ENCODE results near the gene PPFIA3.
A peak's percentile ranks its signal among the peaks of the same experiment; 100 is the strongest.
"Not testable (repeated sequence)": the region's sequence is repeated elsewhere in the genome, so short reads cannot be mapped to it uniquely, and the experiment has no call there.

PPFIA3 gene

GRCh38 chr19:49103331-49104085 is 15.8 kb upstream of the PPFIA3 start:
- DNase-seq, result no peak

DNA sequence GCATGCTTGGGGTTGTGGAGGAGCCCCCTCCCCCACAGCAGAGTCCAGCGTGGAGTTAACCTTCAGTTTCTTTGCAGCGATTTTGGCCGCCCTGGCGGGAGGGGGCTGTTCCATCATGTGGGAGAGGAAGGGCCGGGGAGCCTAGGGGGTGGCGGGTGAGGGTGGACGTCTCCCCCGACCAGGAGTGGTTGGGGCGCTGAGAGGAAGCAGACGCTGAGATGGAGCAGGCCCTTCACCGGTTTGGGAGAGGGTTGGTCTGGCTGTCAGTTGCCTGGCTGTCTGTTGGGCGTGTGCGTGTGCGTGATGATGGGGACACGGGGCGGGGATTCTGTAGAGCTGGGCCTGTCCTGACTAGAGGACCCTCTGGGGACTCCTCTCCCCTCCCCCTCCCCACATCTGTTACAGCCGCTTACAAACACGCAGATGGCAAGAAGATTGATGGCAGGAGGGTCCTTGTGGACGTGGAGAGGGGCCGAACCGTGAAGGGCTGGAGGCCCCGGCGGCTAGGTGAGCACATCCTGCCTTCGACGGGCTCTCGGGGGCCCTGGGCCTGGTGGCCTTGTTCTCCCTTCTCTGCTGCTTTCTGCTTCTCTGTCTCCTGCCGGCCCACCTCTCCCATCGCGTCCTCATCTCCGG is 15.0 kb upstream of the PPFIA3 start:
- DNase-seq, result no peak

GRCh38 chr19:49106648-49107135 is 12.7 kb upstream of the PPFIA3 start:
- peak; percentile 72 for DNase-seq

DNA sequence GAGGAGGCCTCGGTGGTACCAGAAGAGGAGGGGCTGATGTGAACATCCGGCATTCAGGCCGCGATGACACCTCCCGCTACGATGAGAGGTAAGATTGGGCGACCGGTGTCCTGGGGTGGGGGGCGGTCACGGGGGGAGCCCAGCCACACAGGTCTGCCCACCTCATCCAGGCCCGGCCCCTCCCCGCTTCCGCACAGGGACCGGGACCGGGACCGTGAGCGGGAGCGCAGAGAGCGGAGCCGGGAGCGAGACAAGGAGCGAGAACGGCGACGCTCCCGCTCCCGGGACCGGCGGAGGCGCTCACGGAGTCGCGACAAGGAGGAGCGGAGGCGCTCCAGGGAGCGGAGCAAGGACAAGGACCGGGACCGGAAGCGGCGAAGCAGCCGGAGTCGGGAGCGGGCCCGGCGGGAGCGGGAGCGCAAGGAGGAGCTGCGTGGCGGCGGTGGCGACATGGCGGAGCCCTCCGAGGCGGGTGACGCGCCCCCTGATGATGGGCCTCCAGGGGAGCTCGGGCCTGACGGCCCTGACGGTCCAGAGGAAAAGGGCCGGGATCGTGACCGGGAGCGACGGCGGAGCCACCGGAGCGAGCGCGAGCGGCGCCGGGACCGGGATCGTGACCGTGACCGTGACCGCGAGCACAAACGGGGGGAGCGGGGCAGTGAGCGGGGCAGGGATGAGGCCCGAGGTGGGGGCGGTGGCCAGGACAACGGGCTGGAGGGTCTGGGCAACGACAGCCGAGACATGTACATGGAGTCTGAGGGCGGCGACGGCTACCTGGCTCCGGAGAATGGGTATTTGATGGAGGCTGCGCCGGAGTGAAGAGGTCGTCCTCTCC is 11.5 kb upstream of the PPFIA3 start:
- no peak for DNase-seq

DNA sequence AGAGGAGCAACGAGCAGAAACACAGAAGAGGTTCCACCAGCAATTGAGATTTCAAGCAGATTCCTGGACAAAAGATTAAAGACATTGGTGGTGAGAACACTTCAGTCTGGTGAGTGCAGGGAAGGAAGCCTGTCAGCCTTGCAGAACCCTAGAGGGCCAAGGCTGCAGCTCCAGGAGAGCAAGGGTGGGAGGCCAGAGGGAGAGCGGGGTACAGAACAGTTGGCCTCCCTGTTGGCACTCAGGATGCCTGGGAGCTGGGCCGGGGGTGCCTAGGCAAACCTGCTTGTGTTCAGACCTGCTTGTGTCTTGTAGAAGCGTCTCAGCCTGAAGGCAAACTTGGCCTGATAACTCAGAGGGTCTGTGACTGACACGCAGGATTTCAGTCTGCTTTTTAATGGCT is 10.3 kb upstream of the PPFIA3 start:
- no peak for DNase-seq

GRCh38 chr19:49109569-49110233 is 9.6 kb upstream of the PPFIA3 start:
- no peak for DNase-seq

DNA sequence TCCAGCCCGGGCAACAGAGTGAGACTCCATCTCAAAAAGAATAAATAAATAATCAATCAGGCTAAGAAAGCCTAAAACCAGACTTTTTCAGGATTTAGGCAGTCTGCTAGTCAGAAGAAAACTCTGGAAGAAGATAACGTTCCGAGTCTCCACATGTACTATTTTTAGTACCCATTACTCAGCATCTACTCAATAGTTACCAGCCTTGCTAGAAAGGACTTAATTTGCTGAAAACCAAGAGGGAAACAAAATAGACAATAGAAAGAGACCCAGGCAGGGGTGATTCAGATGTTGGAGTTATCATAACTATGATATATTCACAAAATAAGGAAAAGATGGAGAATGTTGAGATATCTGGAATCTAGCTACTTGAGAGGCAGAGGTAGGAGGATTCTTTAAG is 8.8 kb upstream of the PPFIA3 start:
- DNase-seq, result no peak

- no peak for DNase-seq
Measured at GRCh38 chr19:49111218-49111998, 7.9 kb upstream of the PPFIA3 start.

DNA sequence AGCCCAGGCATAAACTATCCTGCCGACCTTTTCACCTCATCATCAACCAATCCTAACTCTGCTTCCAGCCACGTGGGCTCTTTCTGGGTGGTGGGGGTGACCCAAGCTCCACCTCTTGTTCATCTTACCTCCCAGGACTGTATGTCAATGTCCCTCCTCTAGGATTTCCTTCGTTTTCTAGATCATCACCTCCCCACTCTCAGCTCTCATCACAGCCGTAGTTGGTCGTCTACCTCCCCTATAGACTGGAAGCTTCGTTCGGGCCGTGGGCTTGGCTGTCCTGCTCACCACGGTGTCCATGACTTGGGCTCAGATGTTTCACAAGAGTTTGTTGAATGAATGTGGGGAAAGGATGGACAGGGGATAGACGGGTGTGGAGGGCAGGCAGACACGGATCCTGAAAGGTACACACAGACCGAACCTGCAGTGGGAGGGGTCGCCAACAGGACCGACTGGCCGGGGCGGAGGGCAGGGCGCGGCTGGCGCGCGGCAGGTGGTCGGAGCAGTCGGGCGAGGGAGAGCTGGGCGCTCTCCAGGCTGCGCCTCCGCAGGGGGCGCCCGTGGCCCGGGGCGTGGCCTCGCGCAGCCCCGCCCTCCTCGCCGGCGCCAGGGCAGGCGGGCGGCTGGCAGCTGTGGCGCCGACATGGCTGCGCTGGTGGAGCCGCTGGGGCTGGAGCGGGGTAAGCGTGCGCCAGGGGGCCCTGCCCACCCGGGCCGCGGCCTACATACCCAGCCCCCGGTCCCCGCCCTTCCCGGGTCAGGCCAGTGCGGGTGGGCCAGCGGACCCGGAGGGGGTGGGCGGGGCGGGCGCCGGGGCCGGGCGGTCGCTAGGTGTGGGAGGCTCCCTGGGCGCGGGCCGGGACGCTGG is 5.3 kb upstream of the PPFIA3 start, which contains the start of gene LIN7B:
Gene LIN7B, plus strand, starts transcription at position 609 of the 868 bp plus-strand sequence. Its CDS starts 35 bp downstream, at position 644.
- peak; percentile 81 for DNase-seq

DNA sequence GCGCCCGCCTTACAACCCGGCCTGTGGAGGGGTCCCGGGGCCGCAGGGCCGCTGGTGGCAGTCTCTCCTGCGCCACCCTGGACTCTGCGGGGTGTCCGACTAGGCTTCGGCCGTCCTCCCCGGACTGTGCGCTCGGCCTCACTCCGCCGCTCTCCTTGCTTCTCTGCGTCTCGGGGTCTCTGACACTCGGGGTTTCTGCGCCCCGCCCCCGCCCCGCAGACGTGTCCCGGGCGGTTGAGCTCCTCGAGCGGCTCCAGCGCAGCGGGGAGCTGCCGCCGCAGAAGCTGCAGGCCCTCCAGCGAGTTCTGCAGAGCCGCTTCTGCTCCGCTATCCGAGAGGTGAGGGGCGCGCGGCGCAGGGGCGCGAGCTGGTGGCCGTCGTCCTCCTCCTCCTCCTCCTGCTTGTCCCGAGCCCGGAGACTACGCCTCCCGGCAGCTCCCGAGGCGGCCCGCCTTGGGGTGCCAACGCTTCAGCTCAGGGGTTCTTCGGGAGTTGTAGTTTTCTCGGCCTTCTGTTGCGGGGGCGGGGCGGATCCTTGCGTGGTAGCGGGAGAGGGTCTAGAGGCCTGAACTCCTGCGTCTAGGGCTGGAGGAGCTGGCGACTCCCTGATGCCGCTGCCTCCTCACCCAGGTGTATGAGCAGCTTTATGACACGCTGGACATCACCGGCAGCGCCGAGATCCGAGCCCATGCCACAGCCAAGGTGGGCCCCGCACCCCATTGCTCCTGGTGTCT is 4.5 kb upstream of the PPFIA3 start:
- peak; percentile 60 for DNase-seq

- no peak for DNase-seq
Measured at GRCh38 chr19:49116544-49116943, 2.8 kb upstream of the PPFIA3 start.

- DNase-seq, result no peak
Measured at GRCh38 chr19:49117677-49118564, 1.4 kb upstream of the PPFIA3 start.

DNA sequence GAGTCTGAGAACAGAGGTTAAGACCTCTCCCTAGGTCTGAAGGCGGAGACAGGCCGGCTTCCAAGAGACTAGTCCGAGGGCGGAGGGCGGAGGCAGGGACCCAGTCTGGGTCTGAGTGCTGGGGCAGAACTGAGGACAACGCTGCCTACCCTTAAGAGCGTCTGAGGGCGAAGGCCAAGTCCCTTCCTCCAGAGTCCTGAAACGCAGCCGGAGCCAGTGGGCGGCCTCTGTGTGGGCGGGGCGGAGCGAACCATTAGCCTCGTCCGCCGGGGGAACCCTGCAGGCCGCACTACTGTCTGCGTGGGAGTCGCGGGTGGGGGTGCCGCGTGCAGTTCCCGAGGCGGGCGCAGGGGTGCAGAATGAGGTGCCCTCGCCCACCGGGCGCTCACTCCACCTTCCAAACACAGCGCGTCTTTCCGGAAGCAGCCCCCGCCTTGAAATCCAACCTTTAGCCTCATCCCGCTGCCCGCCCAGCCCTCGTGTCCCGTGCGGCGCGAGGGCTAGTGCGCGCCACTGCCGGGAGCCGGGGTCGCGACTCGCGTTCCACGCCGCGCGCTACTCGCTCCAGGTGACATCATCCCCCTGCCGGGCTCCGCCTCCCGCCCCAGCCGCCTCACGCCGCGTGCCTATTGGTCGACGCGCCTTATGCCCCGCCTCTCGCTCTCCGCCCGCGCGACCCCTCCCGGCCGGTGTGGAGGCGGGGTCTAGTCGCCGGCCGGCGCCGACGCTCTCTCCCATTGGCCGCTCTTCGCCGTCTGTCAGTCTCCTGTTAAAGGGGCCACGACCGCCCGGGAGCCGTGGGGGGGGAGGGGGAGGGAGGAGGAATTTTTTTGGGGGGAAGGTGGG is 556 bp upstream of the PPFIA3 start, which contains the start of gene C19orf73:
Gene C19orf73, minus strand, starts transcription at position 579 of the 846 bp plus-strand sequence. Its CDS starts 121 bp downstream, at position 458.
- DNase-seq, result peak; percentile 97

DNA sequence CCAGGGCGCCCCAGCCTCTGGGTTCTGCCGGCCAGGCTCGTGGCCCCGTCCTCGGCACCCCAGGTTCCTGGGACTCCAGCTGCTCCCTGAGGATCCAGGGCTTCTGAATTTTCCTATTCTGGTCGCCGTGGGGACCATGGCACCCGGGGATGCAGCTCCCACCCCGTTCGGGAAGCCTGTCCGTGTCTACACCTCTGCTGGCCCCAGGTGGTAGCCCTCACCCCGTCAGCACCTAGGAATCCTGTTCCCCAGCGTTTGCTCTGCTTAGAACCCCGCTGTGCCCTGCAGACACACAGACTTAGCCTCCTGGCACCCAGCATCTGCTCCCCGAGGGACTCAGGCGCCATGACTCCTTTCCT is 960 bp downstream of the PPFIA3 start:
- DNase-seq, result no peak

DNA sequence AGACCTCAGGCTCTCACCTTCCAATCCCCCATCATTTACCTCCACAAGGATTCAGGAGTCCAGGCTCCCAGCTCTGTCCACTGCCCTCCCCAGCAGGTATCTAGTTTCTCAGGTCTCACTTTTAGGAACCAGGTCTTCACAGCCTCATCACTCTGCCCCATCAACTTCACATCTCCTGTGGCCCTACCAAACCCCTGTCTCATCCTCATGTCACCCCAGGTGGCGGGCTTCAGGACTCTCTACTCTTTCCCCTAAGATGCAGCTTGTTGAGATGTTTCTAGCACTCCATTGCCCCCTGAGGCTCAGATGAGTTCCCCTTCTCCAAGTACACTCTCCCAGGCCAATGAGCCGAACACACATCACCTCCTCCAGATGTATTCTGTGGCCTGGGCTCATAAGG is 1.5 kb downstream of the PPFIA3 start:
- no peak for DNase-seq

DNA sequence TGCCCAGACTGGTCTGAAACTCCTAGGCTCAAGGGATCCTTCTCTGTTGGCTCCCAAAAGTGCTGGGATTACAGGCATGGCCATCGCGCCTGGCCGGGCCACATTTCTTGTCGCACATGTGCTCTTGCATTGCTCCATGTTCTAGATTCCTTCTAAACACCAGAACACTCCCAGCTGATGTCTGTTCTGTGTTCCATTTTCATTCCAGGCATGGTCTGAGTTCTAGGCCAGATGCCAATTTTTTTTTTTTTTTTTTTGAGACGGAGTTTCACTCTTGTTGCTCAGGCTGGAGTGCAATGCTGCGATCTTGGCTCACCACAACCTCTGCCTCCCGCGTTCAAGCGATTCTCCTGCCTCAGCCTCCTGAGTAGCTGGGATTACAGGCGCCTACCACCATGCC is 2.5 kb downstream of the PPFIA3 start:
- not testable (repeated sequence) for DNase-seq

DNA sequence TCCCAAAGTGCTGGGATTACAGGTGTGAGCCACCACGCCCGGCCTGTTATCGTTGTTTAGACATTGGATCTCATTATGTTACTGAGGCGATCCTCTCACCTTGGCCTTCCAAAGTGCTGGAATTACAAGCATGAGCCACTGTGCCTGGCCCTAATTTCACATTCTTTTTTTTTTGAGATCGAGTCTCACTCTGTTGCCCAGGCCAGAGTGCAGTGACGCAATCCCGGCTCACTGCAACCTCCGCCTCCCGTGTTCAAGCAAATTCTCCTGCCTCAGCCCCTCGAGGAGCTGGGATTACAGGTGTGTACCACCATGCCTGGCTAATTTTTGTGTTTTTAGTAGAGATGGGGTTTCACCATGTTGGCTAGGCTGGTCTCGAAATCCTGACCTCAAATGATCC is 3.9 kb downstream of the PPFIA3 start:
- not testable (repeated sequence) for DNase-seq

Measured in activated CD4-positive, alpha-beta T cell treated with anti-CD3 and anti-CD28 coated beads, Interleukin-2, Interleukin-6, amounts not matched to agents 100 ng/mL and 50 ng/mL, durations not matched to agents 16 hours and 8 hours (primary cell).